HG02870 (cell line): ENCODE results near the gene FIG4.
"Not testable (repeated sequence)": the region's sequence is repeated elsewhere in the genome, so short reads cannot be mapped to it uniquely, and the experiment has no call there.

Experiments used
- ATAC-seq: cut with Tn5 transposase; IDR thresholded peaks from one replicate; pipeline ENCODE4 v1.9.1; 2021; ENCODE audit warnings: mild to moderate bottlenecking, moderate library complexity; ENCODE audit not compliant: unreplicated experiment

Gene FIG4

DNA sequence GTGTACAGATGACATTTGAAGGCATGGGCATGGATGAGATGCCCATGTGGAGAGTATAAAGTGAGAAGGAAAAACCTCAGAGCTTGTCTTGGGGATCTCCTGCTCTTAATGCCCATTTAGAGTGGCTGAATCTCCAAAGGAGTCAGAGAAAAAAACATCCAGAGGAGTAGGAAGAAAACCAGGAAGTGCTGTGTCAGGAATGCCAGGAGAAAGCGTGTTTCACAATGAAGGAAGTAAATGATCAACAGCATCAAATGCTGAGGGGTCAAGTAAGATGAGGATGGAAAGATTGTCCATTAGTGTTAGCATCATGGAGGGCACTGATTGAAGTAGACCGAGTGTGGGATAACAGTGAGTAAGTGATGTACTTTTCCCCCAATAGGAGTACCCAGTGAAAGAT, 56.1 kb downstream of the FIG4 start:
- ATAC-seq, result no peak

GRCh38 chr6:109759098-109759955, 68.2 kb downstream of the FIG4 start:
- ATAC-seq, result no peak

- no peak for ATAC-seq
Measured at GRCh38 chr6:109760208-109760607, 69.1 kb downstream of the FIG4 start.

DNA sequence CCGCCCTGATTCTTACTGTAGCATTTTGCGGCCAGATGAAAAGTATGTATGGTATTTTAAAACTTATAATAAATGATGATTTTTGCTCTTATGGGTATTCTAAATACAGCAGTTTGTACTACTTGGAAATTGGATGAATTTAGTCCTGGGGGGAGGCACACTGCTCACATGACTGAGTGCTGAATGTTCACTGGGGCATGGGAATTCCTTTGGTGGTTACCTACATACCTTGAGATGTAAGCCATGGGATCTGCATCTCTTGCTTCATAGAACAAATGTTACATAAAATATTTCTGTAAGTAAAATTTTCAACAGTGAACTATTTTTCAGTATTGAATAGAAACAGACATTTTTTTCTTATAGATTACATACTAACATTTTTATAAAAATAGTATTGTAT, 71.1 kb downstream of the FIG4 start:
- ATAC-seq, result no peak

DNA sequence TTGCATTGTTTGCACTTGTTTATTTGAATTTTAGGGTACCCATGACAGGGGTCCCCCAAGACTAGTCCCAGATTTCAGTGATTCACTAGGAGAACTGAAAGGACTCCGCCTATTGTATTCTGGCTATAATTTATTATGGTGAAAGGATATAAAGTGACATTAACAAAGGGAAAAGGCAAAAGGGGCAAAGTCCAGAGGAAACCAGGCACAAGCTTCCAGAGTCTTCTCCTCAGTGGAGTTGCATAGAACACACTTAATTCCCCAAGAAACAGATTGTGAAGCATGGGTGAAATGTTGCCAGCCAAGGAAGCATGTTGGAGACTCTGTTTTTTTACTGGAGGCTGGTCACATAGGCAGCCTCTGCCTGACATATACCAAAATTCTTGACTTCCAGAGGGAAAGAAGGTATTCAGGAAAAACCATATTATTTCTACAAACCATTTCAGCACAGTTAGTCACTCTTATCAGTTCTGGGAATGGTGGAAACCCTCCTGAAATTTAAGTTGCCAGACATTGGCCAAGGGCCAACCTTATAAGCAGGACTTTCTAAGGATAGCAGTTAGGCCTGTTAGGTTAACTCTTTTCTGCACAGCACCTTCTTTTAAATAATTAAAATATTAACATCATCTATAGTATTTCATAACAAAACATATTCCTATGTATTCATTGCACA, 71.8 kb downstream of the FIG4 start:
- ATAC-seq, result no peak

GRCh38 chr6:109766167-109766566, 75.1 kb downstream of the FIG4 start:
- no peak for ATAC-seq

- no peak for ATAC-seq
Measured at GRCh38 chr6:109767961-109768360, 76.9 kb downstream of the FIG4 start.

GRCh38 chr6:109768485-109768884, 77.4 kb downstream of the FIG4 start:
- ATAC-seq, result no peak

GRCh38 chr6:109769213-109769612, 78.1 kb downstream of the FIG4 start:
- ATAC-seq, result no peak

DNA sequence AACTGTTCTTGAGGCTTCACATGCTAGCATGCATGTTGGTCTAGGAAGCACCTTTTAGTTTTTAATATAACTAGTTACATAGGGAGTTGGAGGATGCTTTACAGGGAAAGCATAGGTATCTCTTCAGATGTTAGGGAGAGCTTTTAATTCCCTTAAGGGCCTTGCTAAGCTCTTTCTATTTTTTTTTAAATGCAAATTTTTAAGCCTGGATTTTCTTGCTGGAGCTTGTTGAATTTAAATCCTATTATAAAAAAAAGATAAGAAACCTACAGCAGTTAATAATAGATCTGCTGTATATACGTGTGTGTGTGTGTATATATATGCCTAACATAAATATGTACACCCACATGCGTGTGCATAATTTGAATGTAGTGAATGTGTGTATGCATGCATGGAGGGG, 79.0 kb downstream of the FIG4 start:
- no peak for ATAC-seq

- no peak for ATAC-seq
Measured at GRCh38 chr6:109770779-109771178, 79.7 kb downstream of the FIG4 start.

GRCh38 chr6:109771939-109772755, 81.1 kb downstream of the FIG4 start:
- not testable (repeated sequence) for ATAC-seq

DNA sequence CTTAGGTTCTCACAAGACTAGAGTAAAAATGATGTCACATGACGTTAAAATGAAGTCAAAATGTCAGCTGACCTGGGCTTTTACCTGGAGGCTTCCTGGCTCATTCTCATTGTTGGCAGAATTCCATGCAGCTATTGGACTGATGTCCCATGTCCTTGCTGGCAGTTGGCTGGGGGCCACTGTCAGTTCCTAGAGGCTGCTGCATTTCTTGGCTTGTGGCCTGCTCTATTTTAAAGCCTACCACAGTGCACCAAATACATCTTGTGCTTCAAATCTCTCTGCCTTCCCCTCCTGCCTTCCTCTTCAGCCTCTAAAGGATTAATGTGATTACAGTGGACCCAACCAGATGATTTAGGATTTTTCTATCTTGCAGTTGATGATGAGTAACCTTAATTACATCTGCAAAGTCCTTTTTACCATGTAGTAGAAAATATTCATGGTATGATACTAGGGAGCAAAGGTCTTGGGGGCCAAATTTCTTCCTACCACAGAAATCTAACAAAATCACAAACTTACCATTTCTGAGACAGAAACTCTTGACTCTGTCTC, 81.9 kb downstream of the FIG4 start:
- ATAC-seq, result no peak

DNA sequence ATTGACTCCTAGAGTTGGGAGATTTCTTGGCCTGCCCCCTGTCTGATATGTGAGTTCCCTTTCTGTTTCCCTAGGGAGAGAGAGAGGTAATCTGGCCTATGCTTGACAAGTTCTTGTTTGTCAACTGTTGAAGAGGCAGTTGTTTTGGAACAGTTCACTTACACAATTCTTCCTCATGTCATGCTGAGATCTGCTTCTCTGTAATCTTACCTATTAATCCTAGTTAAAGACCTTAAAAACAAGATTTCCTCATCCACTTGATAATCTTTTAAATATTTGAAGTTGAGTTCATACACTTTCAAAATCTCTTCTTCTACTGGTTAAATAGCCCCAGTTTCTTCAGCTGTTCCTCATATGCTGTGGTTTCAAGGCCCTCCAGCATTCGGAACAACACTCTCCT, 89.9 kb downstream of the FIG4 start:
- ATAC-seq, result no peak

GRCh38 chr6:109782491-109782999, 91.4 kb downstream of the FIG4 start:
- no peak for ATAC-seq

- ATAC-seq, result no peak
Measured at GRCh38 chr6:109783250-109783986, 92.3 kb downstream of the FIG4 start.

DNA sequence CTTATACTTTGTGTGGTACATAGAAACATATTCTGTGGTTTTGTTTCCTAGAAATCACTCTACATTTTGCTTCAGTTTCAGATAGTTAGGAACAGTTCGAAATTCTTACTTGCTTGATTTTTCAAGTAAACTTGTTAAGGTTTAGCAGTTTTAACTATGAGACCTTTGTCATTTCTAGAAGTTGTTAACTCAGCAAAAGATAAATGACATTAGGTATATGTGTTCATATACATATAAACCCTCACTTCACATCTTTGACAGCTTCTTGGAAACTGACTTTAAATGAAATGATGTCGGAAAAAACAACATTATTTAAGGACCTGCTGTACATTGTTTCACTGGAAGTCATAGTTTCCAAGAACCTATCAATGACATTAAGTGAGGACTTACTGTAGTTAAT, 96.2 kb downstream of the FIG4 start:
- ATAC-seq, result no peak

DNA sequence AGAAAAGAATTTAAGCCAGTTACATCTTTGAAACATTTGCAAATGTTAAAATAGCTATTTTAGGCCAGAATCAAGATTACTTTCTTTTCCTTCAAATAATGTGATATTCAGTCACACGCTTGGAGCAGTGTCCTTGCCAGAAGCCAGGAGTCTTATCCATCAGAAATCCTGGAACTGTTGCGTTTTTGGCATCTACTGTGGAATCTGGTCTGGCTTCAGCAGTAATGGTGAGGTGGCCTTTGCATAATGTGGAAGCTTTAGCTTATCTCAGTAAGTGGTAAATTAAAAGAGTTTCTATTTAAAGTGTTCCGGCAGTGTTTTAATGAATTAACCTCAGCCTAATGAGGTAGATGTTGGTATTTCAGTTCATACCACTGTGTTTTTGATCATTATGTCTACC, 97.6 kb downstream of the FIG4 start:
- no peak for ATAC-seq

DNA sequence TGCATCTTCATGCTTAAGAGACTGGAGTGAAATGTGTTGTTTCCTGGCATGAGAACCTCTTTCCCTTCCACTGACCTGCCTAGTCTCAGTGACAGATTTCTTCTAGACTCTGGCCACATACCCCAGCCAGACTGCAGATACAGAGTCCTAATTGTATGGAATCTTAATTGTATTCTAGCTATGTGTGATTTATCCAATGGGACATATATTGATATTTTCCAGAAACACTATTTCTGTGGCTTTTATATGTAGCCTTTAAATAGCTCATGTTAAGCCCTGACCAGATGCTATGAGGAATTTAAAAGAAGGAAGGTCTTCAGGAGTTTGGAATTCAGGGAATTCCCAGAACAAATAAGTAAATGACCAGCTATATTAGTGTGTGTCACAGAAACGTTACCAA, 99.0 kb downstream of the FIG4 start:
- ATAC-seq, result no peak

DNA sequence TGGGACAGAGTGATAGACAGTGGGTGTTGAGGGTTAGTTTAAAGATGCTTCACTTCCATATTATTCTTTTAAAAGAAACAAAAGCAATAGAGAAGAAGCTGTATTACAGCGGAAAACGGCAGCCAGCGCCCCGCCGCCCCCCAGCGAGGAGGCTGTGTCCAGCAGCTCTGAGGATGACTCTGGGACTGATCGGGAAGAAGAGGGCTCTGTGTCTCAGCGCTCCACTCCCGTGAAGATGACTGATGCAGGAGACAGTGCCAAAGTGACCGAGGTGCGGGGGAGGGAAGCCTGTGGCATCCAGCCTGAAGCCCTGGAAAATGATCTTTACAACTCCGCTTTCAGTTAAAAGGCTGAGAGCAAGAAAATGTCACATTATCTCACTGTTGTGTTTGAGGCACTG, 100.2 kb downstream of the FIG4 start:
- ATAC-seq, result no peak
